ENCODE measurements around the gene ITSN1.

Gene ITSN1

DNA sequence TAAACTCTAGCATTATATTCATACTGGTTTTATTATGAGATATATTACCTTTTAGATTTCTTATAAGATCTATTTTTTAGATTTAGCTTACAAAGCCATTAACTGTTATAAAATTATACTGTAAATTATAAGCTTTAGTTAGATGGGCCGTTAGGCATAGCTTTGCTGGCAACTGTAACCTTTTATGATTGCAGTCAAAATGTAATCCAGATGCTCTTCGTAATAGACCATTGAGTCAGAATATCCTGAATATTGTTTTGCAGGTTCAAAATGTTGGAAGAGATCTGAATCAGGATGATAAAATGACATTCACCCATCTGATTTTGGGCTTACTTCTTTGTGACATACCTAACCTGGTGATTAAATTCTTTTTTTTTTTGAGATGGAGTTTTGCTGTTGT lies 20.9 kb downstream of the ITSN1 start:
- POLR2A ChIA-PET: no interaction called here
- DNase-seq (ENCODE audit: low read depth, low spot score): no peak
- CTCF ChIA-PET: interaction anchor here (1.0 kb wide), 1 partner anchor 688 kb away, joined by 3 read pairs; no protein-coding TSS in a partner anchor
- no peak overlapping the region for H3K4me3 ChIP-seq (ENCODE audit: low read depth, low read length)
- no peak for TF ChIP-seq CTCF (IDR thresholded peaks at IDR 0.05; ENCODE audit: insufficient read depth, low read length, missing control alignments)

DNA sequence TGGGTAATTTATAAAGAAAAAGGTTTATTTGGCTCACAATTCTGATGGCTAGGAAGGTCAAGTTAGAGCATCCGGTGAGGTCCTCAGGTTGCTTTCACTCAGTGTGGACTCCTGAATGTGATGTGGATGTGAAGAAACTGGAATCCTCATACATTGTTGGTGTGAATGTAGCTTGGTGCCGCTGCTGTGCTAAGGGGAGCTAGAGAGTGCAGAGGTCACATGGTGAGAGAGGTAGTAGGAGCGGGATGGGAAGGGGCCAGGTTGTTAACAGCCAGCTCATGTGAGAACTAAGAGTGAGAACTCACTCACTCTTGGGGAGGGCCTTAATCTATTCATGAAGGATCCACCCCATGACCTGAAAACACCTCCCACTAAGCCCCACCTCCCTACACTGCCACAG lies 21.8 kb downstream of the ITSN1 start:
- CTCF ChIA-PET: interaction anchor here (0.8 to 1.0 kb wide), 2 partner anchors 10 to 58 kb away, joined by 3 read pairs; no protein-coding TSS in a partner anchor
- H3K4me3 ChIP-seq (ENCODE audit: low read depth, low read length): no peak overlapping the region
- TF ChIP-seq CTCF (IDR thresholded peaks at IDR 0.05; ENCODE audit: insufficient read depth, low read length, missing control alignments): no peak
- no peak for DNase-seq (ENCODE audit: low read depth, low spot score)
- POLR2A ChIA-PET: no interaction called here

DNA sequence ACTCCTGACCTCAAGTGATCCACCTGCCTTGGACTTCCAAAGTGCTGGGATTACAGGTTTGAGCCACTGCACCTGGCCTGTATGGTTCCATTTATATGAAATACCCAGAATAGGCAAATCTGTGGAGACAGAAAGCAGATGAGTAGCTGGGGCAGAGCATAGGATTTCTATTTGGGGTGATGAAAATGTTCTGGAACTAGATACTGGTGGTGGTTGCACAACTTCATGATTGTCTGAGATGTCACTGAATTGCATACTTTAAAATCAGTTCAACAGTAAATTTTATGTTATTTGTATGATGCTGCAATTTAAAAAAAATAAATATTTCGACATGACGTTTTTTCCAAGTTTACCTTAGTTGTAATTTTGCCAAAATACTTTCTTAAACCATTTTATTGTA lies 23.9 kb downstream of the ITSN1 start:
- DNase-seq (ENCODE audit: low read depth, low spot score): no peak
- H3K4me3 ChIP-seq (ENCODE audit: low read depth, low read length): no peak overlapping the region
- POLR2A ChIA-PET: interaction anchor here (0.6 kb wide), 1 partner anchor 17 kb away, joined by 3 read pairs; no protein-coding TSS in a partner anchor
- no peak for TF ChIP-seq CTCF (IDR thresholded peaks at IDR 0.05; ENCODE audit: insufficient read depth, low read length, missing control alignments)
- CTCF ChIA-PET: no interaction called here

DNA sequence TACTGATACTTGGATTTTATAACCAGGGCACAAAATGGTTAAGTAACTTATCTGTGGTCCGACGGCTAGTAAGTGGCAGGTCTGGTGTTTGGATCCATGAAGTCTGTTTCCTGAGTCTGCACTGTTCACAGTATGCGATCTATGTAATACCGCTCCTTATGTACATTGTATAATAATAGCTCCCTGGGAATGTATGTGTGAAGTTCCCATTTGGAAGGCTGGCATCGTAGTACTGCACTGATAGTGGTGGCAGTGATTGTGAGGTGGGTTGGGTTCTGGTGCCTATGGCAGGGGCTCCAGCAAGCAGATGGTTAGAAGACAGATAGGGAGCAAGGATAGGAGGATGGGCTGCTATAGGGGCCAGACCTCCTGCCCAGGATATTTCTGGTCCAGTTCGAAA lies 25.3 kb downstream of the ITSN1 start:
- TF ChIP-seq CTCF (IDR thresholded peaks at IDR 0.05; ENCODE audit: insufficient read depth, low read length, missing control alignments): no peak
- no peak for DNase-seq (ENCODE audit: low read depth, low spot score)
- H3K4me3 ChIP-seq (ENCODE audit: low read depth, low read length): no peak overlapping the region
- POLR2A ChIA-PET: interaction anchor here (0.6 to 1.0 kb wide), 2 partner anchors 30 to 42 kb away, joined by 3 read pairs; no protein-coding TSS in a partner anchor
- CTCF ChIA-PET: no interaction called here

GRCh38 chr21:33668180-33668579 lies 25.9 kb downstream of the ITSN1 start:
- DNase-seq (ENCODE audit: low read depth, low spot score): no peak
- H3K4me3 ChIP-seq (ENCODE audit: low read depth, low read length): no peak overlapping the region
- ChIA-PET CTCF (no interaction called here), POLR2A (interaction anchor here (1.0 kb wide), 1 partner anchor 30 kb away, joined by 3 read pairs; no protein-coding TSS in a partner anchor)
- TF ChIP-seq CTCF (IDR thresholded peaks at IDR 0.05; ENCODE audit: insufficient read depth, low read length, missing control alignments): no peak

DNA sequence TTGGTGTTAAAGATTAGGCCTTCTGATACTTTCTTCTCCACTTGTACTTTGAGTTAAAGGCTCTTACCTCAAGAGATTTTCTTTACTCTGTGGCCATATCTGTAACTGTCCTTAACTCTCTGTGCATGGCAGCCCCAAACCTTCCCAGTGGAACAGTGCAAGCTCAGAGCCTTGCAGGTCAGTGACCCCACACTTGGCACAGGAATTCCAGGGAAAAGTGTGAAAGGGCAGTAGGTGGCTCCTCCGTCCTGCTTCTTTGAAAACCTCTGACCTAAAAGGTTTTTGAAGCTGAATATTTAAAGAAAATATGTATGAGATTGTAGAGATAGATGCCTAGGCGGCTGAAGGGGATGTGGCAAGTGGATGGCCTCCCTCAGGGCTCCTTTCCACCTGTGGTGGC lies 26.3 kb downstream of the ITSN1 start:
- ChIA-PET POLR2A (interaction anchor here (1.0 kb wide), 1 partner anchor 31 kb away, joined by 3 read pairs; no protein-coding TSS in a partner anchor), CTCF (no interaction called here)
- H3K4me3 ChIP-seq (ENCODE audit: low read depth, low read length): no peak overlapping the region
- DNase-seq (ENCODE audit: low read depth, low spot score): no peak
- TF ChIP-seq CTCF (IDR thresholded peaks at IDR 0.05; ENCODE audit: insufficient read depth, low read length, missing control alignments): no peak

All from AG04449 (cell line).